HEK293 (cell line): ENCODE results near the gene SLC25A19.

ENCODE experiments used
- GLIS2 ChIP-seq: fragments of 450-650 bp; formaldehyde crosslinking; IDR thresholded peaks from 2 replicates; pipeline ENCODE4 v1.5.1; 2016; ENCODE audit warnings: missing biosample characterization, missing genetic modification characterization
- IKZF3 ChIP-seq: fragments of 450-650 bp; IDR thresholded peaks from 2 replicates; pipeline ENCODE4 v1.5.0; 2018; ENCODE audit warnings: missing biosample characterization, mild to moderate bottlenecking, missing genetic modification characterization, moderate library complexity
- KLF1 ChIP-seq: fragments of 450-650 bp; formaldehyde crosslinking; IDR thresholded peaks from 2 replicates; pipeline ENCODE4 v1.5.1; 2016; ENCODE audit warnings: missing biosample characterization, missing genetic modification characterization
- MYNN ChIP-seq: fragments of 450-650 bp; formaldehyde crosslinking; IDR thresholded peaks from 2 replicates; pipeline ENCODE4 v1.5.1; 2016; ENCODE audit warnings: missing biosample characterization, missing genetic modification characterization, borderline replicate concordance
- PBX3 ChIP-seq: sonication (generic); formaldehyde crosslinking; IDR thresholded peaks from 2 replicates; pipeline ENCODE4 v1.8.1; 2022; ENCODE audit warnings: mild to moderate bottlenecking, moderate library complexity, missing genetic modification reagents
- SP7 ChIP-seq: fragments of 450-650 bp; formaldehyde crosslinking; IDR thresholded peaks from 2 replicates; pipeline ENCODE4 v1.5.1; 2016; ENCODE audit warnings: missing biosample characterization, missing genetic modification characterization
- WT1 ChIP-seq: fragments of 450-650 bp; formaldehyde crosslinking; IDR thresholded peaks from 2 replicates; pipeline ENCODE4 v1.5.1; 2016; ENCODE audit warnings: missing biosample characterization, missing genetic modification characterization
- ZBTB48 ChIP-seq: fragments of 450-650 bp; formaldehyde crosslinking; IDR thresholded peaks from 2 replicates; pipeline ENCODE4 v1.5.1; 2016; ENCODE audit warnings: missing biosample characterization, missing genetic modification characterization
- ZNF2 ChIP-seq: fragments of 450-650 bp; formaldehyde crosslinking; IDR thresholded peaks from 2 replicates; pipeline ENCODE4 v1.5.1; 2016; ENCODE audit warnings: missing biosample characterization, missing genetic modification characterization
- ZNF629 ChIP-seq: fragments of 450-650 bp; formaldehyde crosslinking; IDR thresholded peaks from 2 replicates; pipeline ENCODE4 v1.5.1; 2017; ENCODE audit warnings: missing biosample characterization, missing genetic modification characterization
- ZNF658 ChIP-seq: fragments of 450-650 bp; formaldehyde crosslinking; IDR thresholded peaks from 2 replicates; pipeline ENCODE4; 2016; ENCODE audit warnings: missing biosample characterization, missing genetic modification characterization
- ZNF664 ChIP-seq: fragments of 450-650 bp; formaldehyde crosslinking; IDR thresholded peaks from 2 replicates; pipeline ENCODE4 v1.5.1; 2016; ENCODE audit warnings: missing biosample characterization, missing genetic modification characterization
- ZNF692 ChIP-seq: fragments of 450-650 bp; formaldehyde crosslinking; IDR thresholded peaks from 2 replicates; pipeline ENCODE4 v1.5.1; 2016; ENCODE audit warnings: missing biosample characterization, missing genetic modification characterization
- ZNF785 ChIP-seq: fragments of 450-650 bp; formaldehyde crosslinking; IDR thresholded peaks from 2 replicates; pipeline ENCODE4 v1.5.1; 2016; ENCODE audit warnings: missing biosample characterization, missing genetic modification characterization
- ZSCAN30 ChIP-seq: fragments of 450-650 bp; IDR thresholded peaks from 2 replicates; pipeline ENCODE4 v1.5.1; 2018; ENCODE audit warnings: missing biosample characterization, mild to moderate bottlenecking, missing genetic modification characterization, moderate library complexity
- TF ChIP-seq, protein P1 (sequence below): fragments of 450-650 bp; formaldehyde crosslinking; IDR thresholded peaks from 2 replicates; pipeline ENCODE4 v1.5.1; 2016; ENCODE audit warnings: missing biosample characterization, missing genetic modification characterization
- TF ChIP-seq, protein P2 (sequence below): fragments of 450-650 bp; formaldehyde crosslinking; IDR thresholded peaks from 2 replicates; pipeline ENCODE4 v1.5.1; 2016; ENCODE audit warnings: missing biosample characterization, missing genetic modification characterization
- TF ChIP-seq, protein P3 (sequence below): fragments of 450-650 bp; IDR thresholded peaks from 2 replicates; pipeline ENCODE4 v1.5.1; 2018; ENCODE audit warnings: missing biosample characterization, mild to moderate bottlenecking, missing genetic modification characterization
- TF ChIP-seq, protein P4 (sequence below): fragments of 450-650 bp; formaldehyde crosslinking; IDR thresholded peaks from 2 replicates; pipeline ENCODE4 v1.5.1; 2016; ENCODE audit warnings: missing biosample characterization, missing genetic modification characterization
- TF ChIP-seq, protein P5 (sequence below): fragments of 450-650 bp; formaldehyde crosslinking; IDR thresholded peaks from 2 replicates; pipeline ENCODE4 v1.5.1; 2016; ENCODE audit warnings: missing biosample characterization, missing genetic modification characterization
- TF ChIP-seq, protein P6 (sequence below): fragments of 450-650 bp; formaldehyde crosslinking; IDR thresholded peaks from 2 replicates; pipeline ENCODE4 v1.5.1; 2016; ENCODE audit warnings: missing biosample characterization, missing genetic modification characterization, low read depth

The SLC25A19 gene

GRCh38 chr17:75273977-75274708, 15.1 kb downstream of the SLC25A19 start (continued):
- TF ChIP-seq, protein P1, sequence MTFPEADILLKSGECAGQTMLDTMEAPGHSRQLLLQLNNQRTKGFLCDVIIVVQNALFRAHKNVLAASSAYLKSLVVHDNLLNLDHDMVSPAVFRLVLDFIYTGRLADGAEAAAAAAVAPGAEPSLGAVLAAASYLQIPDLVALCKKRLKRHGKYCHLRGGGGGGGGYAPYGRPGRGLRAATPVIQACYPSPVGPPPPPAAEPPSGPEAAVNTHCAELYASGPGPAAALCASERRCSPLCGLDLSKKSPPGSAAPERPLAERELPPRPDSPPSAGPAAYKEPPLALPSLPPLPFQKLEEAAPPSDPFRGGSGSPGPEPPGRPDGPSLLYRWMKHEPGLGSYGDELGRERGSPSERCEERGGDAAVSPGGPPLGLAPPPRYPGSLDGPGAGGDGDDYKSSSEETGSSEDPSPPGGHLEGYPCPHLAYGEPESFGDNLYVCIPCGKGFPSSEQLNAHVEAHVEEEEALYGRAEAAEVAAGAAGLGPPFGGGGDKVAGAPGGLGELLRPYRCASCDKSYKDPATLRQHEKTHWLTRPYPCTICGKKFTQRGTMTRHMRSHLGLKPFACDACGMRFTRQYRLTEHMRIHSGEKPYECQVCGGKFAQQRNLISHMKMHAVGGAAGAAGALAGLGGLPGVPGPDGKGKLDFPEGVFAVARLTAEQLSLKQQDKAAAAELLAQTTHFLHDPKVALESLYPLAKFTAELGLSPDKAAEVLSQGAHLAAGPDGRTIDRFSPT (tag by site-specific recombination) = 0 out of 2 replicates have a peak, but pooled peaks have one; percentile 30
- no peak; the same call in 1 of the 2 replicates for TF ChIP-seq ZNF2 (tag by site-specific recombination)
- peak; percentile 56 for TF ChIP-seq ZNF692 (tag by site-specific recombination)
- TF ChIP-seq, protein P2, sequence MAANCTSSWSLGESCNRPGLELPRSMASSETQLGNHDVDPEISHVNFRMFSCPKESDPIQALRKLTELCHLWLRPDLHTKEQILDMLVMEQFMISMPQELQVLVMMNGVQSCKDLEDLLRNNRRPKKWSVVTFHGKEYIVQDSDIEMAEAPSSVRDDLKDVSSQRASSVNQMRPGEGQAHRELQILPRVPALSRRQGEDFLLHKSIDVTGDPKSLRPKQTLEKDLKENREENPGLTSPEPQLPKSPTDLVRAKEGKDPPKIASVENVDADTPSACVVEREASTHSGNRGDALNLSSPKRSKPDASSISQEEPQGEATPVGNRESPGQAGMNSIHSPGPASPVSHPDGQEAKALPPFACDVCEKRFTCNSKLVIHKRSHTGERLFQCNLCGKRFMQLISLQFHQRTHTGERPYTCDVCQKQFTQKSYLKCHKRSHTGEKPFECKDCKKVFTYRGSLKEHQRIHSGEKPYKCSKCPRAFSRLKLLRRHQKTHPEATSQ (tag by site-specific recombination) = no peak
- TF ChIP-seq ZNF785 (tag by site-specific recombination) = no peak
- no peak for TF ChIP-seq ZNF664 (tag by site-specific recombination)
- peak; percentile 90 for TF ChIP-seq ZNF629
- TF ChIP-seq KLF1 (tag by site-specific recombination) = peak; percentile 42; the same call in 1 of the 2 replicates
- TF ChIP-seq ZBTB48 (tag by site-specific recombination) = peak; percentile 64; the same call in 1 of the 2 replicates
- TF ChIP-seq SP7 (tag by site-specific recombination) = peak; percentile 71
- peak; percentile 23; the same call in 1 of the 2 replicates for TF ChIP-seq IKZF3 (tag by site-specific recombination)
- no peak for TF ChIP-seq PBX3
- peak; percentile 59; the same call in 1 of the 2 replicates for TF ChIP-seq GLIS2
- TF ChIP-seq ZNF658 = no peak
- TF ChIP-seq, protein P3, sequence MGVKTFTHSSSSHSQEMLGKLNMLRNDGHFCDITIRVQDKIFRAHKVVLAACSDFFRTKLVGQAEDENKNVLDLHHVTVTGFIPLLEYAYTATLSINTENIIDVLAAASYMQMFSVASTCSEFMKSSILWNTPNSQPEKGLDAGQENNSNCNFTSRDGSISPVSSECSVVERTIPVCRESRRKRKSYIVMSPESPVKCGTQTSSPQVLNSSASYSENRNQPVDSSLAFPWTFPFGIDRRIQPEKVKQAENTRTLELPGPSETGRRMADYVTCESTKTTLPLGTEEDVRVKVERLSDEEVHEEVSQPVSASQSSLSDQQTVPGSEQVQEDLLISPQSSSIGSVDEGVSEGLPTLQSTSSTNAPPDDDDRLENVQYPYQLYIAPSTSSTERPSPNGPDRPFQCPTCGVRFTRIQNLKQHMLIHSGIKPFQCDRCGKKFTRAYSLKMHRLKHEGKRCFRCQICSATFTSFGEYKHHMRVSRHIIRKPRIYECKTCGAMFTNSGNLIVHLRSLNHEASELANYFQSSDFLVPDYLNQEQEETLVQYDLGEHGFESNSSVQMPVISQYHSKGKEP (tag by site-specific recombination) = 0 out of 2 replicates have a peak, but pooled peaks have one; percentile 6
- TF ChIP-seq ZSCAN30 (tag by site-specific recombination) = no peak
- TF ChIP-seq, protein P4, sequence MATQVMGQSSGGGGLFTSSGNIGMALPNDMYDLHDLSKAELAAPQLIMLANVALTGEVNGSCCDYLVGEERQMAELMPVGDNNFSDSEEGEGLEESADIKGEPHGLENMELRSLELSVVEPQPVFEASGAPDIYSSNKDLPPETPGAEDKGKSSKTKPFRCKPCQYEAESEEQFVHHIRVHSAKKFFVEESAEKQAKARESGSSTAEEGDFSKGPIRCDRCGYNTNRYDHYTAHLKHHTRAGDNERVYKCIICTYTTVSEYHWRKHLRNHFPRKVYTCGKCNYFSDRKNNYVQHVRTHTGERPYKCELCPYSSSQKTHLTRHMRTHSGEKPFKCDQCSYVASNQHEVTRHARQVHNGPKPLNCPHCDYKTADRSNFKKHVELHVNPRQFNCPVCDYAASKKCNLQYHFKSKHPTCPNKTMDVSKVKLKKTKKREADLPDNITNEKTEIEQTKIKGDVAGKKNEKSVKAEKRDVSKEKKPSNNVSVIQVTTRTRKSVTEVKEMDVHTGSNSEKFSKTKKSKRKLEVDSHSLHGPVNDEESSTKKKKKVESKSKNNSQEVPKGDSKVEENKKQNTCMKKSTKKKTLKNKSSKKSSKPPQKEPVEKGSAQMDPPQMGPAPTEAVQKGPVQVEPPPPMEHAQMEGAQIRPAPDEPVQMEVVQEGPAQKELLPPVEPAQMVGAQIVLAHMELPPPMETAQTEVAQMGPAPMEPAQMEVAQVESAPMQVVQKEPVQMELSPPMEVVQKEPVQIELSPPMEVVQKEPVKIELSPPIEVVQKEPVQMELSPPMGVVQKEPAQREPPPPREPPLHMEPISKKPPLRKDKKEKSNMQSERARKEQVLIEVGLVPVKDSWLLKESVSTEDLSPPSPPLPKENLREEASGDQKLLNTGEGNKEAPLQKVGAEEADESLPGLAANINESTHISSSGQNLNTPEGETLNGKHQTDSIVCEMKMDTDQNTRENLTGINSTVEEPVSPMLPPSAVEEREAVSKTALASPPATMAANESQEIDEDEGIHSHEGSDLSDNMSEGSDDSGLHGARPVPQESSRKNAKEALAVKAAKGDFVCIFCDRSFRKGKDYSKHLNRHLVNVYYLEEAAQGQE (tag by site-specific recombination) = peak; percentile 97
- TF ChIP-seq, protein P5, sequence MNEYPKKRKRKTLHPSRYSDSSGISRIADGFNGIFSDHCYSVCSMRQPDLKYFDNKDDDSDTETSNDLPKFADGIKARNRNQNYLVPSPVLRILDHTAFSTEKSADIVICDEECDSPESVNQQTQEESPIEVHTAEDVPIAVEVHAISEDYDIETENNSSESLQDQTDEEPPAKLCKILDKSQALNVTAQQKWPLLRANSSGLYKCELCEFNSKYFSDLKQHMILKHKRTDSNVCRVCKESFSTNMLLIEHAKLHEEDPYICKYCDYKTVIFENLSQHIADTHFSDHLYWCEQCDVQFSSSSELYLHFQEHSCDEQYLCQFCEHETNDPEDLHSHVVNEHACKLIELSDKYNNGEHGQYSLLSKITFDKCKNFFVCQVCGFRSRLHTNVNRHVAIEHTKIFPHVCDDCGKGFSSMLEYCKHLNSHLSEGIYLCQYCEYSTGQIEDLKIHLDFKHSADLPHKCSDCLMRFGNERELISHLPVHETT (tag by site-specific recombination) = no peak
- TF ChIP-seq, protein P6, sequence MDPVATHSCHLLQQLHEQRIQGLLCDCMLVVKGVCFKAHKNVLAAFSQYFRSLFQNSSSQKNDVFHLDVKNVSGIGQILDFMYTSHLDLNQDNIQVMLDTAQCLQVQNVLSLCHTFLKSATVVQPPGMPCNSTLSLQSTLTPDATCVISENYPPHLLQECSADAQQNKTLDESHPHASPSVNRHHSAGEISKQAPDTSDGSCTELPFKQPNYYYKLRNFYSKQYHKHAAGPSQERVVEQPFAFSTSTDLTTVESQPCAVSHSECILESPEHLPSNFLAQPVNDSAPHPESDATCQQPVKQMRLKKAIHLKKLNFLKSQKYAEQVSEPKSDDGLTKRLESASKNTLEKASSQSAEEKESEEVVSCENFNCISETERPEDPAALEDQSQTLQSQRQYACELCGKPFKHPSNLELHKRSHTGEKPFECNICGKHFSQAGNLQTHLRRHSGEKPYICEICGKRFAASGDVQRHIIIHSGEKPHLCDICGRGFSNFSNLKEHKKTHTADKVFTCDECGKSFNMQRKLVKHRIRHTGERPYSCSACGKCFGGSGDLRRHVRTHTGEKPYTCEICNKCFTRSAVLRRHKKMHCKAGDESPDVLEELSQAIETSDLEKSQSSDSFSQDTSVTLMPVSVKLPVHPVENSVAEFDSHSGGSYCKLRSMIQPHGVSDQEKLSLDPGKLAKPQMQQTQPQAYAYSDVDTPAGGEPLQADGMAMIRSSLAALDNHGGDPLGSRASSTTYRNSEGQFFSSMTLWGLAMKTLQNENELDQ (tag by site-specific recombination) = no peak
- no peak for TF ChIP-seq MYNN (tag by site-specific recombination)
- peak; percentile 43; the same call in 1 of the 2 replicates for TF ChIP-seq WT1 (tag by site-specific recombination)
